CD4-positive, alpha-beta T cell (primary cell): ENCODE measurements around the gene ACOT6. TPM values are rescaled to one million over a fixed set of nuclear protein-coding genes. Genes with fewer than 3 reads are reported as not detected.
"Not testable (repeated sequence)": the region's sequence is repeated elsewhere in the genome, so short reads cannot be mapped to it uniquely, and the experiment has no call there.

Experiments used
- ATAC-seq: fragments of 200-7000 bp; cut with Tn5 transposase; one replicate; pipeline ENCODE4 v1.10.0; 2022; ENCODE audit warnings: mild to moderate bottlenecking; ENCODE audit not compliant: poor library complexity
- CTCF ChIA-PET: fragments of 350-600 bp; sonication (Branson Sonifier 250); formaldehyde crosslinking; loops from one replicate; lab custom pipeline; 2021; ENCODE audit warnings: antibody characterized with exemption, inconsistent platforms; lab: Charles Lee
- POLR2A ChIA-PET: fragments of 350-600 bp; sonication (Branson Sonifier 250); formaldehyde crosslinking; loops from one replicate; lab custom pipeline; 2021; ENCODE audit warnings: antibody characterized with exemption, inconsistent platforms; lab: Charles Lee
- DNase-seq, 14 experiments: peaks; one replicate each; pipeline ENCODE4 v3.0.0-alpha.2; 2013 to 2020; ENCODE audit warnings: mixed read lengths in 2 of 14
- H3K27ac ChIP-seq, 2 donors: one replicate each; pipeline versions ENCODE4 v1.5.1 to v1.7.0; 2013; ENCODE audit warnings: low read length in 2 of 2, low read depth in 1 of 2, mild to moderate bottlenecking in 1 of 2
- H3K27me3 ChIP-seq, 2 experiments: 1 replicate in 1 of 2; 2 replicates in 1 of 2; pipeline versions ENCODE4 v1.6.1 to v1.7.0; 2013; ENCODE audit warnings: low read length in 2 of 2, control low read depth in 1 of 2, mild to moderate bottlenecking in 1 of 2, moderate library complexity in 1 of 2; ENCODE audit not compliant: insufficient read depth in 2 of 2, control insufficient read depth in 1 of 2
- H3K36me3 ChIP-seq: one replicate; pipeline ENCODE4 v1.6.1; 2013; ENCODE audit warnings: low read length, control low read depth; ENCODE audit not compliant: insufficient read depth
- H3K4me1 ChIP-seq: one replicate; pipeline ENCODE4 v1.6.1; 2013; ENCODE audit warnings: low read length, control low read depth; ENCODE audit not compliant: insufficient read depth
- H3K4me3 ChIP-seq: one replicate; pipeline ENCODE4 v1.5.1; 2013; ENCODE audit warnings: mild to moderate bottlenecking, low read length, moderate library complexity
- H3K9me3 ChIP-seq, 2 experiments: 1 replicate in 1 of 2; 2 replicates in 1 of 2; pipeline versions ENCODE4 v1.6.1 to v1.7.0; 2013; ENCODE audit warnings: low read length in 2 of 2, mild to moderate bottlenecking in 2 of 2, control low read depth in 1 of 2, moderate library complexity in 1 of 2; ENCODE audit not compliant: control insufficient read depth in 1 of 2, insufficient read depth in 1 of 2
- H3K27ac Mint-ChIP-seq: one replicate; pipeline ENCODE4 v1.8.0; 2020; ENCODE audit warnings: mixed read lengths
- H3K27me3 Mint-ChIP-seq: one replicate; pipeline ENCODE4 v1.8.0; 2021; ENCODE audit warnings: mixed read lengths
- H3K36me3 Mint-ChIP-seq: one replicate; pipeline ENCODE4 v1.8.0; 2021; ENCODE audit warnings: low read depth, mixed read lengths
- H3K4me1 Mint-ChIP-seq: one replicate; pipeline ENCODE4 v1.8.0; 2021; ENCODE audit warnings: low read depth, mixed read lengths
- H3K4me3 Mint-ChIP-seq: one replicate; pipeline ENCODE4 v1.8.0; 2020; ENCODE audit warnings: mild to moderate bottlenecking, mixed read lengths
- H3K9me3 Mint-ChIP-seq: one replicate; pipeline ENCODE4 v1.8.0; 2020; ENCODE audit warnings: mixed read lengths
- CTCF ChIP-seq: fragments of 200-600 bp; IDR thresholded peaks from one replicate; pipeline ENCODE4 v1.8.0; 2022; ENCODE audit warnings: antibody characterized with exemption, mild to moderate bottlenecking
- intact Hi-C, 2 experiments: fragments of 100-400 bp; cut with DNase I in 1 of 2; cut with micrococcal nuclease in 1 of 2; formaldehyde crosslinking; loops; one replicate each; pipeline versions ENCODE4 v1.15.1 to v1.9.0; 2023 to 2025; cut with DNase I, micrococcal nuclease
- total RNA-seq, 174 experiments: library from RNA in 2 of 174; stranded (reverse) in 2 of 174; gene quantifications; one replicate each; pipeline ENCODE4 v1.2.3 and lab custom pipeline; 2021 to 2026

ACOT6 gene
- total RNA-seq, 2 experiments from 2014 or later = not detected

- H3K4me3 Mint-ChIP-seq = peak overlapping the region; percentile 97
- not testable (repeated sequence) for H3K9me3 Mint-ChIP-seq
Measured at GRCh38 chr14:73570913-73571312, 41.4 kb upstream of the ACOT6 start.

GRCh38 chr14:73573034-73573433 is 39.3 kb upstream of the ACOT6 start:
- H3K4me3 Mint-ChIP-seq, ATAC-seq, H3K27me3 ChIP-seq, H3K4me3 ChIP-seq, intact Hi-C loops, H3K27me3 Mint-ChIP-seq, H3K36me3 ChIP-seq, H3K27ac Mint-ChIP-seq, H3K27ac ChIP-seq, POLR2A ChIA-PET, DNase-seq, H3K9me3 ChIP-seq, H3K9me3 Mint-ChIP-seq, CTCF ChIA-PET: not testable (repeated sequence)
- peaks cover 24% of the 10 kb centered on the region for H3K4me1 Mint-ChIP-seq
- peaks cover 24% of the 10 kb centered on the region for H3K4me1 ChIP-seq
- H3K36me3 Mint-ChIP-seq = peaks cover 44% of the 10 kb centered on the region

More at GRCh38 chr14:73570913-73571312, 41.4 kb upstream of the ACOT6 start:
- Mint-ChIP-seq H3K4me1 (peaks cover 38% of the 10 kb centered on the region), H3K27ac (peak overlapping the region; percentile 98), H3K36me3 (peaks cover 52% of the 10 kb centered on the region)
- not testable (repeated sequence) for H3K9me3 ChIP-seq, H3K27me3 ChIP-seq, H3K27ac ChIP-seq, H3K27me3 Mint-ChIP-seq, H3K4me3 ChIP-seq, H3K36me3 ChIP-seq
- DNase-seq (peak; percentile 28 to 77 (median 60)), ATAC-seq (peak; percentile 66)
- ChIA-PET CTCF (interaction anchor here (0.7 to 4.7 kb wide), 6 partner anchors 21 to 80 kb away, joined by 3 to 37 read pairs (median 4); partner anchors contain the start of genes ACOT4 and RIOX1), POLR2A (interaction anchor here (0.8 to 5.7 kb wide), 6 partner anchors 22 to 79 kb away, joined by 3 to 88 read pairs (median 34); partner anchors contain the start of genes ACOT4, ACOT6, DNAL1 and RIOX1)
- TF ChIP-seq CTCF = peak; percentile 71
- H3K4me1 ChIP-seq = peaks cover 44% of the 10 kb centered on the region
- intact Hi-C loops = loop anchor here in 1 of 2 experiments (2.0 kb wide), 1 partner anchor 62 kb away; no protein-coding TSS in a partner anchor

- H3K27ac Mint-ChIP-seq, H3K4me3 Mint-ChIP-seq, H3K27me3 ChIP-seq, CTCF ChIA-PET, H3K36me3 ChIP-seq, POLR2A ChIA-PET, ATAC-seq, DNase-seq, intact Hi-C loops, H3K9me3 Mint-ChIP-seq, H3K4me3 ChIP-seq, H3K27ac ChIP-seq, H3K9me3 ChIP-seq, H3K27me3 Mint-ChIP-seq: not testable (repeated sequence)
- peaks cover 43% of the 10 kb centered on the region for H3K36me3 Mint-ChIP-seq
- H3K4me1 ChIP-seq = peaks cover 16% of the 10 kb centered on the region
- peaks cover 17% of the 10 kb centered on the region for H3K4me1 Mint-ChIP-seq
Measured at GRCh38 chr14:73573740-73574139, 38.6 kb upstream of the ACOT6 start.

GRCh38 chr14:73574251-73574650 is 38.1 kb upstream of the ACOT6 start:
- H3K27ac Mint-ChIP-seq, DNase-seq, H3K27me3 ChIP-seq, H3K27me3 Mint-ChIP-seq, ATAC-seq, H3K9me3 ChIP-seq, H3K4me3 Mint-ChIP-seq, H3K27ac ChIP-seq, POLR2A ChIA-PET, H3K4me3 ChIP-seq, H3K36me3 ChIP-seq, H3K9me3 Mint-ChIP-seq, intact Hi-C loops, CTCF ChIA-PET: not testable (repeated sequence)
- H3K4me1 ChIP-seq = peaks cover 12% of the 10 kb centered on the region
- peaks cover 11% of the 10 kb centered on the region for H3K4me1 Mint-ChIP-seq
- H3K36me3 Mint-ChIP-seq = peaks cover 38% of the 10 kb centered on the region
